AG09309 (cell line): Measurements from ENCODE around the gene GPC5.
"Not testable (repeated sequence)": the region's sequence is repeated elsewhere in the genome, so short reads cannot be mapped to it uniquely, and the experiment has no call there.

Experiments
- DNase-seq: peaks from one replicate; pipeline ENCODE4 v3.0.0-alpha.2; 2010; ENCODE audit warnings: low read depth
- H3K4me3 ChIP-seq: 2 replicates; pipeline ENCODE4 v1.5.1; 2011; ENCODE audit warnings: mild to moderate bottlenecking, low read depth, low read length, moderate library complexity; ENCODE audit not compliant: control insufficient read depth
- CTCF ChIP-seq: IDR thresholded peaks from 2 replicates; pipeline ENCODE4 v1.5.1; 2011; ENCODE audit warnings: mild to moderate bottlenecking, low read depth, low read length, inconsistent platforms; ENCODE audit not compliant: insufficient read depth, control insufficient read depth; ENCODE audit errors: missing control alignments

The GPC5 gene

GRCh38 chr13:91659256-91660075 is 261.0 kb downstream of the GPC5 start:
- TF ChIP-seq CTCF: no peak
- no peak overlapping the region for H3K4me3 ChIP-seq
- DNase-seq: no peak

GRCh38 chr13:91660076-91660415 is 261.6 kb downstream of the GPC5 start:
- no peak overlapping the region for H3K4me3 ChIP-seq
- no peak for TF ChIP-seq CTCF
- no peak for DNase-seq

- no peak for TF ChIP-seq CTCF
- DNase-seq: no peak
- H3K4me3 ChIP-seq: no peak overlapping the region
Observed at GRCh38 chr13:91661692-91662490, 263.5 kb downstream of the GPC5 start.

GRCh38 chr13:91664039-91664438 is 265.6 kb downstream of the GPC5 start:
- no peak for TF ChIP-seq CTCF
- DNase-seq: no peak
- no peak overlapping the region for H3K4me3 ChIP-seq

GRCh38 chr13:91667486-91667885 is 269.1 kb downstream of the GPC5 start:
- TF ChIP-seq CTCF: no peak
- DNase-seq: no peak
- no peak overlapping the region for H3K4me3 ChIP-seq

- TF ChIP-seq CTCF: no peak
- no peak for DNase-seq
- H3K4me3 ChIP-seq: no peak overlapping the region
Observed at GRCh38 chr13:91668866-91669495, 270.6 kb downstream of the GPC5 start.

GRCh38 chr13:91674347-91674746 is 275.9 kb downstream of the GPC5 start:
- not testable (repeated sequence) for DNase-seq

More at GRCh38 chr13:91674347-91674746, 275.9 kb downstream of the GPC5 start:
- H3K4me3 ChIP-seq: not testable (repeated sequence)
